Measurements from ENCODE around the gene CCT2. TPM values are rescaled to one million over a fixed set of nuclear protein-coding genes. Genes with fewer than 3 reads are reported as not detected.
A peak's percentile ranks its signal among the peaks of the same experiment; 100 is the strongest.

The CCT2 gene
- total and polyA plus RNA-seq, 10 of the 15 experiments (the other 5 are each of a cell fraction or from before 2014, with no cell fraction given), result 242 to 418 (median 348) TPM

DNA sequence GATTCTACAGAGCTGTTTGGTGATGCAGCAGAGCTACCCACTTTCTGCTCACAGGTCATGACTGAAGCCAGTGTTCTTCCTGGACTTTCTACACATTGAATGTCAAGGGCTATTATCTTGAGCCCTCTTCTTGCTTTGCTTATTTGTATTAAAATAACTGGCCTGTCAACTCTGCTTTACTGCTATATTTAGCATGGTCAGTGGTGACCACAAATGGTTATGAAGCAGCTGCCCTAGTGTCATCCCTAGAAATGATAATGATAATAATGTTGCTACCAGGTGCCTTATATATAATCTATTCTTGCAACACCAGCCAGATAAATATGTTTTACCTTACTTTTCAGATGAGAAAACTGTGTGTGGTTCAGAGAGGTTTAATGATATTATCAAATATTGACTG is 28.1 kb downstream of the CCT2 start (continued):
- TF ChIP-seq EGR1 (IDR thresholded peaks at IDR 0.05; ENCODE audit: borderline replicate concordance in 1 of 2, low read depth in 2 of 2, low read length in 2 of 2), result no peak
- no peak for TF ChIP-seq HDGF (IDR thresholded peaks at IDR 0.05)
- no peak for TF ChIP-seq CHD4 (IDR thresholded peaks at IDR 0.05)
- TF ChIP-seq SRF (IDR thresholded peaks at IDR 0.05; ENCODE audit: low read depth in 2 of 2, low read length in 2 of 2), result no peak
- no peak for TF ChIP-seq TAF1 (IDR thresholded peaks at IDR 0.05; ENCODE audit: borderline replicate concordance, low read depth, low read length)

DNA sequence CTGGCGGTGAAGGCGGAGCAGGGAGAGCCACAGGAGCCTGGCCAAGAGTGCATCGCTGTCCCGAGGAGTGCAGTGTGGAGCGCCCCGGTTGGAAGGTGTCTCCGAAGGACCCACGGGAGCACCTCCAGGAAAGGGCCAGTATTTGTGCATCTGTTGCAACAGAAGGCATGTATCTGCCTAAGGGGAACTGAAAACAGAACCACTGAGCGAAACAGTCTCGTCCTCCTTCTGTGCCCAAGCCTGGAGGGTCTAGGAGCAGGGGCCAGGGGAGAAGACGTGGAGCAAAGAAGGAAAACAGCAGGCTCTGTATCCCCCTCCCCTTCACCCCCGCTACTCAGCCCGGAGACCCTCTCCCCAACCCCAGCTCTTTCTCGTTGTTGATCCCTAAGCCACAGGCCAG is 30.8 kb downstream of the CCT2 start:
- RAD21 ChIA-PET (ENCODE audit: unreplicated experiment), result no interaction called here
- POLR2A ChIA-PET, result no interaction called here
- H3K27ac ChIP-seq (ENCODE audit: control insufficient read depth, insufficient read depth), result no peak overlapping the region
- CTCF ChIA-PET, result no interaction called here
- ATAC-seq, result peak; percentile 58
- no peaks in the 10 kb centered on the region for H3K79me2 ChIP-seq (ENCODE audit: control insufficient read depth, insufficient read depth, low read length)
- no TSS peak for BruUV-seq (replicated peaks)
- no peak for DNase-seq (ENCODE audit: low read depth, low spot score)
- H3K4me1 ChIP-seq (ENCODE audit: control insufficient read depth, insufficient read depth, low read length), result no peaks in the 10 kb centered on the region
- in situ Hi-C loops (cut with MboI), result no loop called here
- SMC1A ChIA-PET (ENCODE audit: uncharacterized antibody, unreplicated experiment), result interaction anchor here (1.2 kb wide), 1 partner anchor 10 kb away, joined by 3 read pairs; no protein-coding TSS in a partner anchor
- no peak for FAIRE-seq
- H3K4me2 ChIP-seq (ENCODE audit: control insufficient read depth, insufficient read depth), result no peak overlapping the region
- no peaks in the 10 kb centered on the region for H3K36me3 ChIP-seq (ENCODE audit: control insufficient read depth in 2 of 2, insufficient read depth in 2 of 2, low read length in 1 of 2)
- no peak overlapping the region for H2AFZ ChIP-seq (ENCODE audit: control insufficient read depth, low read depth, low read length)
- intact Hi-C loops (cut with micrococcal nuclease; ENCODE audit: unreplicated experiment), result no loop called here
- 36% methylated on average over 13 of the region's 14 CpGs for WGBS (ENCODE audit: insufficient coverage, insufficient replicate concordance, low lambda C conversion rate, missing lambda C conversion rate)
- peak; percentile 65; the same call in 1 of the 2 replicates for TF ChIP-seq SPI1 (IDR thresholded peaks at IDR 0.05; ENCODE audit: borderline replicate concordance, insufficient read depth, low read depth, low read length)
- no peak for TF ChIP-seq POU2F2 (IDR thresholded peaks at IDR 0.05; ENCODE audit: borderline replicate concordance, low read depth, low read length)
- H3K27me3 ChIP-seq (replicated peaks in 1 of 2; ENCODE audit: control insufficient read depth in 2 of 2, insufficient read depth in 2 of 2, low read length in 1 of 2), result no peaks in the 10 kb centered on the region; a peak in 1 of 4 replicates
- H3K9ac ChIP-seq (ENCODE audit: control insufficient read depth, insufficient read depth, low read length), result no peak overlapping the region
- H3K4me3 ChIP-seq, result no peak overlapping the region
- H4K20me1 ChIP-seq (ENCODE audit: control insufficient read depth, insufficient read depth), result no peaks in the 10 kb centered on the region
- no peaks in the 10 kb centered on the region for H3K9me3 ChIP-seq (replicated peaks; ENCODE audit: control insufficient read depth, insufficient read depth, low read length)
